Measurements from ENCODE around the gene NUFIP2.

GRCh38 chr17:29322363-29322762 is 28.4 kb upstream of the NUFIP2 start:
- TF ChIP-seq EZH2 (IDR thresholded peaks at IDR 0.05; ENCODE audit: borderline replicate concordance, low read length) (no peak), CTCF (conservative IDR thresholded peaks at IDR 0.05 in 1 of 2, IDR thresholded peaks at IDR 0.05 in 1 of 2; ENCODE audit: extremely low read depth in 1 of 2, insufficient read depth in 1 of 2, low read depth in 1 of 2, low read length in 2 of 2) (no peak)

Measured in mammary epithelial cell (primary cell).